Measurements from ENCODE around the gene ACBD6. TPM values are rescaled to one million over a fixed set of nuclear protein-coding genes. Genes with fewer than 3 reads are reported as not detected.

Gene ACBD6
- polyA plus RNA-seq, 4 donors = 64.9 to 75.5 (median 67.5) TPM

GRCh38 chr1:180380259-180381183 is 121.9 kb downstream of the ACBD6 start:
- DNase-seq (ENCODE audit: low read depth in 4 of 4, low spot score in 3 of 4) = no peak

- DNase-seq (ENCODE audit: low read depth in 4 of 4, low spot score in 3 of 4) = no peak
These were observed 125.6 kb downstream of the ACBD6 start for GRCh38 chr1:180376800-180377199.

DNA sequence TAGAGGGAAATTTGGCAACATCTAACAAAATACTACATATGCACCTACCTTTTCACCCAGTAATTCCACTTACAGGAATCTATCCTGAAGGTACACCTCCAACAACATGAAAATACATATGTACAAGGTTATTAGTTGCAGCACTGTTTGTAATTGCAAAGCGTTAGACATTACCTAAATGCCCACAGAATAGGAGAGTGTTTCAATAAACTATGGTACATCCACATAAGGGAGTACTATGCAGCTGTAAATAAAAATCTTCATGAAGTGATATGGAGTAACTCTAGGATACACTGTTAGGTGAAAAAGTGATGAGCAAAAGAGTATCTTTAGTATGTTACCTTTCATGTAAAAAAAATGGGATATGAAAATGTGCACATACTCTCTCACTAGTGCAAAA is 126.1 kb downstream of the ACBD6 start:
- DNase-seq (ENCODE audit: low read depth in 4 of 4, low spot score in 3 of 4) = no peak

GRCh38 chr1:180372728-180373127 is 129.6 kb downstream of the ACBD6 start:
- DNase-seq (ENCODE audit: low read depth in 4 of 4, low spot score in 3 of 4) = no peak

DNA sequence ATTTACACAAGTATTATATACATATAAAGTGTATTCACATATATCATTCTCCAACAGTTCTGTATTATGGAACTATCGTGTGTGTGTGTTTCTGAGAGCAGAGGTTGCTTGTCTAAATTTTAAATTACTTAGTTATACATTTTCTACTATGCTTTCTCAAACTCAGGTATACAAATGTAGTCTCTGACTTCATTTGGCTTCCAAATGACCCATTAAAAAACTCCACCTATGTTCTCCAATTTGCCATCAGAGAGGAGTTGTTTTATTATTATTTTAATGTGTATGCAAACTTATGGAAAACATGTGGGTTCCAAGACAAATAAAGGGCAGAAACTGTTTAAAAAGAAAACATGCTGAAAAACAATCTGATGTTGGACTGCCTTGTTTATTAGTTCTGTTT is 131.8 kb downstream of the ACBD6 start:
- DNase-seq (ENCODE audit: low read depth in 4 of 4, low spot score in 3 of 4) = no peak

DNA sequence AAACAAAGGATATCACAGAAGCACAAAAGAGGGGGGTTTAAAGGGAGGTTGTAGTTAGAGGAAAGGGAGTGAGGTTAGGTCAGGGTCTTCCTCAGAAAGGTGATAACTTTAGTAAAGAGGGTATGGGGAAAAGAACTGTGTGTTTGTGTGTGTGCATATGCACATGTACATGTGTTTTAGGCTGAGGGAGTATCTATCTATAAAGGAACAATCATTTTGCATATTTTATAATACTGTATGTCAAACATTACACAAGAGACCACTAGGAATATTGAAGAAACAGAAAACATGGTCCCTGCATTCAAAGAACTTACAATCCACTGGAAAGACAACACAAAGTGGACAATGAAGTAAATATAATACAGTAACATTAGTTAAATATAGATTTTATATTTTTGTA is 132.2 kb downstream of the ACBD6 start:
- DNase-seq (ENCODE audit: low read depth in 4 of 4, low spot score in 3 of 4) = no peak

DNA sequence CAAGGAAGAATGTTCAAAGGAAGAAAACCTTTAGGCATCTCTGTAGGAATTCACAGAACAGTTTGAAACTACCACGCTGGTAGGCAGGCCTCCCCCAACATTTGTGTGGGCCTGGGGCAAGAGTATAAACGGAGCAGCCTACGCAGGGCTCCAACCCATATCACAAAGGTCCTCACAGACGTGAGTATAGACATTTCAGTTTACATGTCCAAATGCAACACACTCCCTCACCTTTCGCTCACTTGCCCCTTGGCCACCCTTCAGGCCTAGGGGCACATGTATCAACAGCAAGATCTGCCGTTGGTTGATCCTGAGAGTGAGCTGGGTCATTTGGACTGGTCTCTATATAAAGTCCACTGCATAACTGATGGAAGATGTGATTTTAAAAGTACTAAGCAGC is 133.3 kb downstream of the ACBD6 start:
- DNase-seq (ENCODE audit: low read depth in 4 of 4, low spot score in 3 of 4) = no peak

- peak in 1 of 4 donors; percentile 13 for DNase-seq (ENCODE audit: low read depth in 4 of 4, low spot score in 3 of 4)
These were observed 135.9 kb downstream of the ACBD6 start for GRCh38 chr1:180366371-180367068.

- no peak for DNase-seq (ENCODE audit: low read depth in 4 of 4, low spot score in 3 of 4)
These were observed 137.3 kb downstream of the ACBD6 start for GRCh38 chr1:180365039-180365438.

- DNase-seq (ENCODE audit: low read depth in 4 of 4, low spot score in 3 of 4) = no peak
These were observed 139.0 kb downstream of the ACBD6 start for GRCh38 chr1:180363246-180363995.

DNA sequence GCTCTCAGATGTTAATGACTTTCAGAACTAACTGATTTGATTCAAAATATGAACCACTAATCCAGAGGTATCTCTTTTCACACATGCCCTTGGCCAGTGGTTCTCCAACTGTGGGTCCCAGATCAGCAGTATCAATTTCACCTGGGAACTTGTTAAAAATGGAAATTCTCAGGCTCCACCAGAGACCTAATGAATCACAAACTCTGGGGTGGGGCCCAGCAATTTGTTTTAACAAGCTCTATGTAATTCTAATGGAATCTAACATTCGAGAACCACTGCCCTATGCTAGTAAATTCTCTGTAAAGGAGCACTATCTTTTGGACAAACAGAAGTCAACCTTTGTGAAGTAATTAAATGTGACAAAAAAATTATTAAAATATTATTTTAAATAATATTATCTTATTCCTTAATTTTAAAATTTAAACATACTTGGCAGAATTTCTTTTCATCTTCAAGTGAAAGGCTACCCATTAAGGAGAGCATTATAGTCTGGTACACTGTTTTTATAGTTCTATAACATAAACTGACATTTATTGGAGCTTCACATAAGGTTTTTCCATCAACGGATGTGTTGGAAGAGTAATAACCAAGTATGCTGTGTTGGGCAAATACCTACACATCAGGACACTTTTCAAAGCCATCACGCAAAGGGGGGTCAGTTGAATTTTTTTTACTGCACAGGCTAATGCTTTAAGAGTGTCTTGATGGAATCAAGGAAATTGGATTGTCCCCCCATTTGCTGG is 141.9 kb downstream of the ACBD6 start:
- no peak for DNase-seq (ENCODE audit: low read depth in 4 of 4, low spot score in 3 of 4)

- no peak for DNase-seq (ENCODE audit: low read depth in 4 of 4, low spot score in 3 of 4)
These were observed 143.7 kb downstream of the ACBD6 start for GRCh38 chr1:180358649-180359048.

DNA sequence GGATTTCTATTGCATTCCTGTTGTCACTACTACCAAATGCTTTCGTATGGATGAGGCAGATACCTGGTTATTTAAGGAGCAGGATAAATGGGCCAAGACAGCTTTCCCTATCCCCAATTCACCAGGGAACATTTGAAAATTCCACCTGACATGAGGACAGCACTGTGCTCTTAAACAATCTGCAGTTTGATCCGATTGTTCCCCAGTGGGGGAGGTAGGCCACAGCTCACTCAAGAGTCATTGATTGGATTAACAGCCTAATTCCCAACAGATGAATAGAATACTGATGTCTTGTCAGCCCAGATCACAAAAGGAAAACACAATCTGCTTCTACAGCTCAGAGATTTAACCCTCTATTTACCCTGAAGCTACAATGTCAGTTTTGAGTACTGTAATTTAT is 148.4 kb downstream of the ACBD6 start:
- DNase-seq (ENCODE audit: low read depth in 4 of 4, low spot score in 3 of 4) = no peak

DNA sequence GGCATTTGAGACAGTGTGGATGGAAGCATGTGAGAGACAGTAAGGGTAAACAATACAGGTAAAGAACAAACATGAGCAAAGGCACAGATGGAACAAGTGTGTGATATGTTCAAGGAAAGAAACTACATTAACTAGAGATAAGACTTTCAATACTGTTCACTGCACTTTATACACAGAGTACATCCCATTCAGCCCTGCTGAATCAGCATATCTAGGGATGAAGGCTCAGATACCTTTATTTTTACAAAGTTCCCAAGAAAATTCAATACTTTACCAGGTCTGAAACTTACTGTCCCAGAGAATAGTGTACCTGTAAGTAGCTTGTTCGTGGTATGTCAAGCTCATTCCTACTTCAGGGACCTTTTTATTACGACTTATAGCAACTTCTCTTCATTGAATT is 149.8 kb downstream of the ACBD6 start:
- no peak for DNase-seq (ENCODE audit: low read depth in 4 of 4, low spot score in 3 of 4)

- DNase-seq (ENCODE audit: low read depth in 4 of 4, low spot score in 3 of 4) = no peak
These were observed 150.4 kb downstream of the ACBD6 start for GRCh38 chr1:180352021-180352420.

GRCh38 chr1:180345148-180345547 is 157.2 kb downstream of the ACBD6 start:
- no peak for DNase-seq (ENCODE audit: low read depth in 4 of 4, low spot score in 3 of 4)

- DNase-seq (ENCODE audit: low read depth in 4 of 4, low spot score in 3 of 4) = no peak
These were observed 158.2 kb downstream of the ACBD6 start for GRCh38 chr1:180343921-180344769.

DNA sequence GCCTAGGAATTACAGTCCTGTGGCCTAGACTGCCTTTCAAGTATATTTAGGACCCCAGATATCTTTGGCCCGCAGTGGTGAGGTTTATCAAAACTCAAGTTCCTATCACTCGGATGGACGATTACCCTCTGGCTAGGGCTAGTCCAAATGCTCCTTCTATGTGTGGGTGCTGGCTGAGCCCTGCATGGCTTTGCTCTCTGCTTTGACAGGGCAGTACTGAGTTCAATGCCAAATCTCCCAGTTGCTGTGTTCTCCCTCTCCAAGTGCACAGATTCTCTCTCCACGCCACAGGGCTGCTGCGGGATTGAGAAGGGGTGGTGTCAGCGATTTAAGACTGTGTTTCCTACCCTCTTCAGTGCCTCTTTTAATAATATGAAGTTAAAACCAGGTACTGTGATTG is 175.3 kb downstream of the ACBD6 start:
- DNase-seq (ENCODE audit: low read depth in 4 of 4, low spot score in 3 of 4) = no peak

DNA sequence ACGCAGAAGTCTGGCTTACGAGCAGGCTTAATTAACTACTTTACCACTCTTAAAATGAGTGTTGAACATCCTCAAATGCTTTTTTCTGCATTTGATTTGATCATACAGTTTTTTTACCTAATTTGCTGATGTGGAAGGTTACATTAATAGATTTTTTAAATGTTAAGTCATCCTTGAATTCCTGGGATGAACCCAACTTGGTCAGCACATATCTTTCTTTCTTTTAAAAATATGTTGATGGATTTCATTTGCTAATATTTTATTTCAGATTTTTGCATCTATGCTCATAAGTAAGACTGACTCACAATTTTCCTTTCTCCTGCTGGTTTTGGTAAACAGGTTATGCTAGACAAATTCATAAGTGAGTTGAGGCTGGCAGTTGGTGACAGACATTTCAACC is 189.5 kb downstream of the ACBD6 start:
- DNase-seq (ENCODE audit: low read depth in 4 of 4, low spot score in 3 of 4) = no peak

All from right renal pelvis (tissue), 4 donors.